GM19099 (cell line): Measurements from ENCODE around the gene CDCP1.

Experiments
- POLR2A ChIP-seq: IDR thresholded peaks from 3 replicates; pipeline ENCODE4 v1.6.1; 2011; ENCODE audit warnings: low read depth; ENCODE audit not compliant: insufficient read length; ENCODE audit errors: extremely low read depth

Gene CDCP1

DNA sequence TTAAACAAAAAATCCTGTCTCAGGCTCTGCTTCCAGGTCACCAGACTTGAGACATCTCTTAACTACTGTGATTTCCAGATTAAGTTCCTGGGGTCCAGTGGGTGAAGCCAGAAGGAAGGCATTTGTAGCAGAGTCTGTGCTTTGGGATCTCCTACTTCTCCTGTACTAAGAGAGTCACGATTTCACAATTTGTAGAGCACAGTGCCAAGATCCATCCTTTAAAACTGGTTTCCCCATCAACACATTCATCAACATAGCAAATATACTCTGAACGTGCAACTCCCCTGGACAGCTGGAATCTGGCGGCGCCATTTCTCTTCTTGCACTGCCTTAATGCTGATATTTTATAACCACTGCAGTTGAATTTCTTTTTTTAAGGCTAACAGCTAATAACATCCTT, 33.2 kb downstream of the CDCP1 start:
- no peak for TF ChIP-seq POLR2A

DNA sequence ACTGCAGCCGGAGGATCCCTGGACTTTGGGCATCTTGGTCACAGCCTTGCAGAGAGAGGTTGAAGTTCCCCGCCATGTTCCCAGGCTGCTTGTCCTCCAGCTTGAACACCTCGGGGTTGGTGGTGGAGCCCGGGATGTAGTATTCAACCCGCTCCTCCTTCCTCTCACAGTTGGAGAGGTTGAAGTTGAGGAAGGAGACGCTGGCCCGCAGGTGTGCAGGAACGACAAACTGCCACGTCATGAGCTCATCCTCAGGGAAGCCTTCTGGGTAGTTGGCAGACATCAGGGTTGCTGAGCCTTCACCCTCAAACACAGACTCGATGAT, 35.7 kb downstream of the CDCP1 start:
- TF ChIP-seq POLR2A, result no peak

DNA sequence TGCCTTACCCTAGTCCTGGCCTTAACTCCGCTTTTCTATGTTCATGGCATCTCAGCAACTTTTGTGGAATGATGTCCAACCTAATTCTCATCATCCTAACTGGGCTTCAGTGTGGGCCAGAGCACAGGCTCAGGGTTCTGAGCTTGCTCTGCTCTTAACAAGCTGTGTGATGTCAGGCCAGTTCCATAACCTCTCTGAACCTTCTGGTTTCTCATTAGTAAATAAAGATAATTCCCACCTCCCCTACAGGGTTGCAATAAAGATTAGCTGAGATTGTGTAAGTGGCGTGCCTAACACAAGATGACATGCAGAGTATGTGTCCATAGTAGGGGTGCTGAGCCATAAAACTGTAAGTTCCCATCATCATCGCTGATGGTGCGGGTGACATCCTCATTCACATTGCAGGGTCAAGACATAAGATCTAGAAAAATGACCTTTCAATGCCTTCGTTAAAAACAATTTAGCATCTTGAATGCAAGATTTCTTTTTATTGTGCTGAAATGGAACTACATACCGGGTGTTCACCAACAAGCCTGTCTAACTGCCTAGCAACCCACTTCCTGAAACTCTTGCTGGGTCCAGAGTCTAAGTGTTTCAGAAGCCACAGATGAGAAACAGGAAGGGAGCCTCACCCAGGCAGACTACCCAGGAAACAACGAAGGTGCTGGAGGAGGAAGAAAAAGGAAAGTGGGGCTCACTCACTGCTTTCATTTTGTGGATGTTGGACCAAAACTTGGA, 36.2 kb downstream of the CDCP1 start:
- no peak for TF ChIP-seq POLR2A

DNA sequence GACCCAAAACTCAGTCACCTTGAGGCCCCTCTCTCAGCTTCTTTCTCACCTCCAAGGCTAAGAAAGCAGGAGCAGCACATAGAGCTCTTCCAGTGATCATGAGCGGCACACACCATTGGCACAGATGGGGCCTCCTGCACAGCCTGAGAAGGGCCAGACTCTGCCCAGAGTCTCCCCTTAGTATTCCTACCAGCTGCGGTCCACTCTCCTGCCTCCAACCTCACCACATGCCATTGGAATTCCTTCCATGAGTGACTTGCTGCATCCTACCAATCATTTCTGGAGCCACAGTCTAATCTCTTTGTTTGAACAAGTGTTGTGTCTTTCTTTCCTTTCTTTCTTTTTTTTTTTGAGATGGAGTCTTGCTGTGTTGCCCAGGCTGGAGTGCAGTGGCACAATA, 39.3 kb downstream of the CDCP1 start:
- no peak for TF ChIP-seq POLR2A

DNA sequence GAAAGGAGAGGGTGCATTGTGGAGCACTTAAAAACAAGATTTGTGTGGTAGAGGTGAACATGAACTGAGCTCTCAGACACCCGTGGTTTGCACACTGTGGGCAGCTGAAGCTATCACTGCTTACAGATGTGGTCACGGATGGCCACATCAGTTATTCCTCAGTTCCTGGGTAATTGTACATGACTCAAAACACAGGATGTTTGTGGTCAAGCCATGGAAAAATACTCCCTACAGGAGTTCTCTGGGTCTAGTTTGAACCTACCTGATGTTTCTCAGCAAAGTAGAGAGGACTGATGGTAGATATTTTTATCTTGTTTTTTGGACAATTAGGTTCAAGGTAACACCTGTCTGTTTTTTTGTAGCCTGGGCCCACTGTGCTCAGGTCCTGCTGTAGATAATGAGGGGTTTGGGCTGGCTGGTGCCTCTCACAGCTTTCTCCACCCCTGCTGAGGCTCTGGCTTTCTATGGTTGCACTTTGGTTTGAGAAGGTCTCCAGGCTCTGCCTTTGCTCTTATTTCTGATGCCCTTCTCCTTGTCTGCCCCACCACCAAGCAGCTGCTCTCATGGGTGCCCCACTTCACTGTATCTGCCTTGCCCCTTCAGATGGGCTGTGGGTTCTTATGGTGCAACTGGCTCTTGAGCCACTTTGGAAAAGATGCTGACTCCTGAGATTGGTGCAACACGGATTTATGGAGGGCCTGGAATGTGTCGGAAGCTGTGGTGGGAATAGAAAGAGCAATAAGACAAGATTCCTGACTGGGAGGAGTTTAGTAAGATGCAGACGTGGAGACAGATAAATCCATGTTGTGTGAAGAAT, 40.1 kb downstream of the CDCP1 start:
- no peak for TF ChIP-seq POLR2A

DNA sequence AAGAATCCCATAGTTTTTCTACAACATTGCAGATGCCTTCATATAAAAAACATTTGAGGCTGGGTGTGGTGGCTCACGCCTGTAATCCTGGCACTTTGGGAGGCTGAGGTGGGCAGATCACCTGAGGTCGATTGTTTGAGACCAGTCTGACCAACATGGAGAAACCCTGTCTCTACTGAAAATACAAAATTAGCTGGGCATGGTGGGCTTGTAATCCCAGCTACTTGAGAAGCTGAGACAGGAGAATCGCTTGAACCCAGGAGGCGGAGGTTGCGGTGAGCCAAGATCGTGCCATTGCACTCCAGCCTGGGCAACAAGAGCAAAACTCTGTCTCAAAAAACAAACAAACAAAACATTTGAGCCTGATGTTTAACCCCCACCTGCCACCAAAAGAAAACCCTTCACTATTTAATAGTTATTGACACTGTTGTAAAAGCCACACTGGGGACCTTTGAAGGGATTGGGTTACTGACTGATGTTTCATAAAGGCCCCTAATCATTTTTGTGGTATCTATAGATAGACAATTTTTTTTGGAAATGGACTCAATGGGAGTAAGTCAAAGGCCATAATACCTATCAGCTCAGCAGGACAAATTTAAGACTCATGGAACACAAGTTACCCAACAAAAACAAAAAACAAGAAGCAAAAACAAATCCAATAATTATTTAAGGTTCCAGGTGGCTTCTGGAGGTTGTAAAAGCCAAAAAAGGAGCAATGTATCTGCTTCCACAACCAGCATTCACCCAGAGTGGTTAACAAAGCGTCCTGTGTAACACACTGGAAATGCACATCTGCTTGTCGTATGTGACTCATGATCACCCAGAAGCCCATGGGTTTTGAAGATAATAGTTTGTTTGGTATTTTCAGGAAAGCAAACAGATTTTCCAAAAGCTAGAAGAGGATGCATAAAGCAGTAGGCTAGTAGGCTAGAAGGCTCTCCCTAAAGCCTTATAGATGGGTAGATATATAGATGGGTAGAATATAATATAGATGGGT, 41.2 kb downstream of the CDCP1 start:
- TF ChIP-seq POLR2A, result no peak

DNA sequence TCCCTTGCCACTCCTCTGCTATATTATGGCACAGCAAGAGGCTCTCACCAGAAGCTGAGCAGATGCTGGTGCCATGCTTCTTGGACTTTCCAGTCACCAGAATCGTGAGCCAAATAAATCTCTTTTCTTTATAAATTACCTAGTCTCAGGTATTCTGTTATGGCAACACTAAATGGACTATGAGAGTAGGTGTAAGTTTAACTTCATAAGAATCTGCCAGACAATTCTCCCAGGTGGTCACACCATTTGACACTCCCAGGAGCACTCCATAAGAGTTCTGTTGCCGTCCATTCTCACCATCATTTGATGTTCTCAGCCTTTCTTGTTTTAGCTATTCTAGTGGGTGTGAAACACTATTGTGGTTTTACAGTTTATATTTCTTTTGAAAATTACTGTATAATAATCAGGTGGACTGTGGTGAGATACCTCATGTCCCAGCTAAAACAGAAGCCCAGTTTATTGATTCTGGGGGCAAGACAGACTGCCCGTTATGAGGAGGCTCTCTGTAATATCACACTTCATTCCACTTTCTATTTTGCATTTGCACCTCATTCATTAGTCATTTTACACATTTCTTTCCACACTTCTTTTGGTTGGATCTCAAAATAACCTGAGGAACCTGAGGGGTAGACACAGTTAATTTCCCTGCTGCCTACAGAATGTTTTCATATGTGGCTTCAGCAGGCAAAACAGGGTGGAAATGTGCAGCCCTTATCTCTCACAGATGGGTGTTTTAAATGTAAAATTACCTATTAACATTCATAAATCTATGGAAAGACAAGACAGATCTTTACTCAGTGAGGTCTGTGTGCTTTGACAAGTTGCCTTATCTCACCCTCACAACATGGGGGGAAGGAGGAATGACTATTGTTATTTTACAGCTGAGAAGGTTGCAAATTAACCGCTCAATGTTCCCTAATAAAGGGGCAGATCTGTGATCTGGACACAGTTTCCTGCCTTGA, 42.1 kb downstream of the CDCP1 start:
- TF ChIP-seq POLR2A, result no peak

DNA sequence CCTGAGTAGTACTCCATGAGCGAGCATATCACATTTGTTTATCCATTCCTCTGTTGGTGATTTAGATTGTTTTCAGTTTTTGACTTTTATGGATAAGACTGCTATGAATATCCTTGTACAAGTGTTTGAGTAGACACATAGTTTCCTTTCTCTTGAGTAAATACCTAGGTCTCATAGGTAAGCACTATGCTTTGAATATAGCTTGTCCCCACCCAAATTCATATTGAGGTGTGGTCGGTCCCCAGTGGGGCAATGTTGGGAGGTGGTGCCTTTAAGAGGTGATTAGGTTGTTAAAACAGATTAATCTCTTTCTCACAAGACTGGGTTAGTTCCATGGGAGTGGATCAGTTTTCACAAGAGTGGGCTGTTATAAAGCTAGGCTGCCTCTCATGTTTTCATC, 42.8 kb downstream of the CDCP1 start:
- no peak for TF ChIP-seq POLR2A

DNA sequence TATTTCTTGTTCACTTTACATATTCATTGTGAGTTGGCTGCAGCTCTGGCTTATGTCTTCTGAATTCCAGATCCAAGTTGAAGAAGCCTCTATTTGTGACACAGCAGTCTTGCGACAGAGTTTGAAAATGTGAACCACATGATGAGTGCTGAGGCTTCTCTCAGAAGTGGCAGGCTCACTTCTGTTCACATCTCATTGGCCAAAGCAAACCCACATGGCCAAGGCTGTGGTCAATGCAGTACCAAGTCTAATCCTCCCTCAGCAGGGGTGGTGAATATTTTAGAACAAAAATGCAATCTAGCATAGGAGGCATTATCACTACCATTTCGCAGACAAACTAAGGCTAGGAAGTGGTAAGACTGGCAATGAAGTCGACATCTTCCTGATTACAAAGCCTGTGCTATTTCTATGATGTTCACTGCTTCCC, 45.2 kb downstream of the CDCP1 start:
- TF ChIP-seq POLR2A, result no peak

DNA sequence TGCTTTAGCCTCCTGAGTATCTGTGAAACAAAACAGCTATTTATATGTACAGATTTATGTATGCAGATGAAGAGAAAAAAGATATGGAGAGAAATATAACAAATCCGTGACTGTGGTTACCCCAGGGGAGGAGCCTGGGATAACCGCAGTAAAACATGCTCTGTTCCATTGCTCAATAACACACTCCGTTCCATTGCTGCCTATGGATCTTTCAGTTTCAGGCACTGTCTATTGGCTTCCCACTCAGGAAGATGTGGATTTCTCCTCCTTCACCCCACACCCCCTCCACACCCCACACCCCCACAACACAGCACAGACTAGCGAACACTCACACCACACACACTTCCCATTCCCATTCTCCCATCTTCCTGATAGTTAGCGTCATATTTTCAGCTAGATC, 47.9 kb downstream of the CDCP1 start:
- no peak for TF ChIP-seq POLR2A

DNA sequence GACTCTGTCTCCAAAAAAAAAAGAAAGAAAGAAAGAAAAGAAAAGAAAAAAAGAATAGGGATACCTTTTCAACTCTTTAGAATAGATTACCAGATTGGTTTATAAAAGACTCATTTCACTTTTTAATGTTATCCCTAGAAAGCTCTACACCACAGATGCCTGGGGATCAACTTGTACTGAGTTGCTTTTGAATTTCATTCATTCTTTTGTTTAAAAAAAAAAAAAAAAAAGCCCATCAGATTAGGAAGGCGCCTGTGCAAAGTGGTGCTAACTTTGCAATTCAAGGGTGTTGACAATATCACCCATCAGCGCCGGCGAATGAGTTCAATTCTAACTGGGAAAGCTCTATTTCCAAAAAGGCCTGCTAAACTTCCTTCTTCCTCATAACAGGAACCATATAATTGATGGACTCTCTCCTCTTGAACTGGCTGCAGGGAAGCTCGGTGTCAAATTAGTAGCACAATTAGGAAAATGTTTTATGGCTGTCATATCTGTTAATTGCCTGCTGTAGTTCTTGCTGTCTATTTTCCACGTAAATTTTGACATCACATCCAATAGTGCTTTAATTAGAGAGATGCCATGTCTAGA, 48.8 kb downstream of the CDCP1 start:
- no peak for TF ChIP-seq POLR2A

DNA sequence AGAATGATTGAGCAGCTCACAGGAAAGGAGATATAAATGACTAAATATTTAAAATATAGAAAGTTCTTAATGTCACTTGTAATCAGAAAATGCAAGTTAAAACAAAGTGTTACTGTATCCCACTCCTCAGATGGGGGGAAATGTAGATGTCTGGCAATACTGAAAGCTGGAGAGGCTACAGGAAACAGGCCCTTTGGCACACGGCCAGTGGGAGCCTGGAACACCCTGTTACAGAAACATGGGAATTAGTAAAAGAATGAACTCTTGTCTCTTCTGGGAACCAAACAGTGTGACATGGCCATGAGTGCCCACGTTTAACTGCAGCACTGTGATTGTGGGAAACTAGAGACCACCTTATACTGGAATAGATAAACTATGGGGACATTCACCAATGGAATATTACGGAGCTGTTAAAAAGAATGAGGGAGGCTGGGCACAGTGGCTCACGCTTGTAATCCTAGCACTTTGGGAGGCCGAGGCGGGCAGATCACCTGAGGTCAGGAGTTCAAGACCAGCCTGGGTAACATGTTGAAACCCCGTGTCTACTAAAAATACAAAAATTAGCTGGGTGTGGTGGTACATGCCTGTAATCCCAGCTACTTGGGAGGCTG, 50.2 kb downstream of the CDCP1 start:
- no peak for TF ChIP-seq POLR2A

DNA sequence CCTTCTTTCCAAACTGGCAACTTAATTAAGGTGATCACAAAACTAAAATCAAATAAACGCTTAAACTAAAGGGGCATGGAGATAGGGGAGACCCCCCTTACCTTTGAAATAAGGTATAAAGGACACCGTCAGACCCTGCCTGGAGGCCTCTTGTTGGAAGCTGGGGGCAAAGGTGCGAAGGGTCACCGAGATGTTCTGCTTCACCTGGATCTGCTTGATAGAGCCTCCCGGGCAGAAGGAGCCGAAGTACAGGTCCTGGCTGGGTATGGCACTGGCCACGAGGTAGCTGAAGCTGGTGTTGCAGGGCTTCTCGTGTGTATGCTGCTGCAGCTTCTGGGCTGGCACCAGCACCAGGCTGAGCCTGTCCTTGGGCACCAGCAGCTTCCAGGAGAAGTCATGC, 53.0 kb downstream of the CDCP1 start:
- TF ChIP-seq POLR2A, result no peak
